K562 (cell line): ENCODE measurements around the gene SEMA4G. TPM values are rescaled to one million over a fixed set of nuclear protein-coding genes. Genes with fewer than 3 reads are reported as not detected.

Source experiments
- CTCF ChIP-seq, 3 experiments: IDR thresholded peaks in 2 of 3; conservative IDR thresholded peaks in 1 of 3; 2 replicates each; pipeline ENCODE4 v1.5.1; 2011 to 2012; ENCODE audit warnings: low read length in 3 of 3, mild to moderate bottlenecking in 3 of 3, control low read depth in 2 of 3, improper control_type of control experiment in 1 of 3, inconsistent platforms in 1 of 3, low read depth in 1 of 3, mixed read lengths in 1 of 3, moderate library complexity in 1 of 3; ENCODE audit not compliant: insufficient read depth in 2 of 3
- HLTF ChIP-seq: fragments of 450-650 bp; IDR thresholded peaks from 2 replicates; pipeline ENCODE4 v1.6.1; 2016
- MCM5 ChIP-seq: fragments of 450-650 bp; IDR thresholded peaks from 2 replicates; pipeline ENCODE4 v1.6.1; 2016; ENCODE audit warnings: low read depth
- MGA ChIP-seq: fragments of 450-650 bp; IDR thresholded peaks from 2 replicates; pipeline ENCODE4 v1.6.1; 2016; ENCODE audit warnings: mild to moderate bottlenecking, moderate library complexity
- MXI1 ChIP-seq: IDR thresholded peaks from 2 replicates; pipeline ENCODE4 v1.6.1; 2011; ENCODE audit warnings: low read depth, mild to moderate bottlenecking, improper control_type of control experiment, low read length
- SNAPC5 ChIP-seq: fragments of 250-450 bp; sonication (Bioruptor Pico); IDR thresholded peaks from 2 replicates; pipeline ENCODE4 v1.8.0; 2021; ENCODE audit warnings: moderate library complexity, mild to moderate bottlenecking, inconsistent platforms
- SRSF7 ChIP-seq: fragments of 200-400 bp; formaldehyde crosslinking; optimal IDR thresholded peaks from 2 replicates; pipeline ENCODE3; 2017; ENCODE audit warnings: mild to moderate bottlenecking, low read depth, low read length
- ZNF280B ChIP-seq: fragments of 250-450 bp; sonication (Bioruptor Pico); IDR thresholded peaks from 2 replicates; pipeline ENCODE4 v1.5.1; 2021; ENCODE audit warnings: mild to moderate bottlenecking
- ZNF395 ChIP-seq: fragments of 200-800 bp; sonication (Bioruptor generic); IDR thresholded peaks from 2 replicates; pipeline ENCODE4 v1.6.1; 2017; ENCODE audit warnings: missing genetic modification characterization, missing compliant biosample characterization
- ZSCAN32 ChIP-seq: fragments of 450-650 bp; formaldehyde crosslinking; IDR thresholded peaks from 2 replicates; pipeline ENCODE4 v1.4.0; 2020; ENCODE audit warnings: mild to moderate bottlenecking, moderate library complexity
- polyA plus RNA-seq, 8 experiments: library from polyadenylated mRNA; depleted of rRNA in 4 of 8; stranded (reverse) in 5 of 8; unstranded in 3 of 8; fragments of >200 nt; fragmentation: Nextera tagmentation in 2 of 8; fragmentation: Illumina TruSeq in 1 of 8; extraction: Ambion mirVana in 2 of 8; extraction: Trizol in 1 of 8; gene quantifications; 2 replicates each; pipeline versions ENCODE4 v1.2.1 to v1.2.3, GENCODE V29; 2011 to 2014; ENCODE audit warnings: inconsistent platforms in 1 of 8, missing spikeins in 1 of 8
- total RNA-seq, 7 experiments: library from RNA; depleted of rRNA in 6 of 7; stranded (reverse); fragments of >200 nt in 6 of 7; fragmentation: Illumina TruSeq in 2 of 7; extraction: Trizol in 2 of 7; gene quantifications; 2 replicates each; pipeline versions ENCODE4 v1.2.1 to v1.2.3, GENCODE V29; 2011 to 2021; ENCODE audit warnings: low replicate concordance in 1 of 7

SEMA4G gene
- total and polyA plus RNA-seq, 9 of the 15 experiments (the other 6 are each of a cell fraction or from before 2014, with no cell fraction given): 0.40 to 7.8 (median 1.8) TPM

GRCh38 chr10:100969187-100970075 lies at the start of gene SEMA4G (continued):
- TF ChIP-seq ZSCAN32 (CRISPR knock-in tag): no peak
- TF ChIP-seq ZNF395 (CRISPR knock-in tag): no peak
- TF ChIP-seq SRSF7: no peak
- no peak for TF ChIP-seq MGA
- no peak for TF ChIP-seq HLTF
- no peak for TF ChIP-seq SNAPC5
- no peak for TF ChIP-seq MCM5
- TF ChIP-seq CTCF (IDR thresholded peaks at IDR 0.05 in 2 of 3, conservative IDR thresholded peaks at IDR 0.05 in 1 of 3; ENCODE audit: insufficient read depth in 2 of 3, low read depth in 1 of 3, low read length in 3 of 3): peak; percentile 57 to 71 (median 67)
- no peak for TF ChIP-seq ZNF280B
- TF ChIP-seq MXI1: no peak
